Measurements from ENCODE around the gene SPARCL1. TPM values are rescaled to one million over a fixed set of nuclear protein-coding genes. Genes with fewer than 3 reads are reported as not detected.

Gene SPARCL1
- total and polyA plus RNA-seq, 2 donors (not counting 3 experiments of a cell fraction or from before 2014, with no cell fraction given): not detected

DNA sequence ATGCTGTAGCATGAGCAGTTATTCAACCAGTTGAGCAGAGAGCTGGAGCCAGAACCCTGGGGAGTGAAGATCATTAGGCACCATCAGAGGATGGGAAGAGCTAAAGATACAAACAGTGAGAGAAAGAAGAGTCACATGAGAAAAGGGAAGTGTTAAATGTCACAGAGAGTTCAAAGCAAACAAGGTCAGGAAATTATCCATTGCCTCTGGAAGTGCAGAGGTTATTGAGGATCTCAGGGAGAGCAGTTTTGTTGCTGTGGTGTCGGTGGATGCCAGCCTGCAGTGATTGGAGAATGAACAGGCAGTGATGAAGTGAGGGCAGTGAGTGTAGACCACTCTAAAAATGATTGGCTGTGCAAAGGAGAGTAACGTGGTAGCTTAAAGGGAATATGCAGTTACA lies 17.7 kb downstream of the SPARCL1 start:
- H3K79me2 ChIP-seq (ENCODE audit: control insufficient read depth, insufficient read depth, low read length): no peaks in the 10 kb centered on the region
- dilution Hi-C loops (cut with MboI; ENCODE audit: extremely low pct_ligation_motif_present, low sequenced_read_pairs): no loop called here
- H3K9me1 ChIP-seq (replicated peaks; ENCODE audit: control insufficient read depth, extremely low read depth, insufficient read depth, low read length): no peaks in the 10 kb centered on the region
- no peaks in the 10 kb centered on the region for H3K36me3 ChIP-seq (ENCODE audit: control insufficient read depth in 2 of 2, extremely low read depth in 1 of 2, insufficient read depth in 2 of 2, low read length in 2 of 2)
- BruUV-seq (replicated peaks): no TSS peak
- H2AFZ ChIP-seq (ENCODE audit: low read depth, low read length): no peak overlapping the region
- H3K4me2 ChIP-seq (ENCODE audit: insufficient read depth, low read length): no peak overlapping the region
- H3K9ac ChIP-seq (replicated peaks; ENCODE audit: extremely low read depth, insufficient read depth, low read length): no peak overlapping the region
- intact Hi-C loops (cut with micrococcal nuclease): no loop called here
- H3K27ac ChIP-seq (ENCODE audit: insufficient read depth, low read depth, low read length): no peak overlapping the region
- DNase-seq (ENCODE audit: low read depth, low spot score) (no peak), FAIRE-seq (peak; percentile 8)
- no peaks in the 10 kb centered on the region for H3K9me3 ChIP-seq (replicated peaks; ENCODE audit: control insufficient read depth, insufficient read depth, low read length)
- TF ChIP-seq MYC (IDR thresholded peaks at IDR 0.05; ENCODE audit: low read depth, low read length): no peak
- TF ChIP-seq FOS (IDR thresholded peaks at IDR 0.05; ENCODE audit: borderline replicate concordance, insufficient read depth, low read length): no peak
- TF ChIP-seq, protein P1, sequence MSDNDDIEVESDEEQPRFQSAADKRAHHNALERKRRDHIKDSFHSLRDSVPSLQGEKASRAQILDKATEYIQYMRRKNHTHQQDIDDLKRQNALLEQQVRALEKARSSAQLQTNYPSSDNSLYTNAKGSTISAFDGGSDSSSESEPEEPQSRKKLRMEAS (IDR thresholded peaks at IDR 0.05; ENCODE audit: insufficient read depth, insufficient read length): no peak
- TF ChIP-seq POLR2A (IDR thresholded peaks at IDR 0.05; ENCODE audit: low read depth, low read length): no peak
- TF ChIP-seq GATA2 (IDR thresholded peaks at IDR 0.05; ENCODE audit: insufficient read depth, insufficient read length, low read depth, low read length): no peak
- no peak for TF ChIP-seq POLR2AphosphoS5 (IDR thresholded peaks at IDR 0.05; ENCODE audit: insufficient read depth, low read depth, low read length)
- TF ChIP-seq JUN (IDR thresholded peaks at IDR 0.05; ENCODE audit: borderline replicate concordance, insufficient read depth, insufficient read length, low read depth): no peak
- no peak for TF ChIP-seq EZH2 (IDR thresholded peaks at IDR 0.05; ENCODE audit: borderline replicate concordance, low read depth, low read length, severe bottlenecking)
- no peak for TF ChIP-seq CTCF (IDR thresholded peaks at IDR 0.05; ENCODE audit: extremely low read depth in 1 of 2, insufficient read depth in 1 of 2, low read depth in 1 of 2, low read length in 2 of 2)
- H4K20me1 ChIP-seq (replicated peaks; ENCODE audit: control insufficient read depth, extremely low read depth, insufficient read depth, low read length): no peaks in the 10 kb centered on the region
- ChIA-PET POLR2A (no interaction called here), CTCF (interaction anchor here (1.2 to 1.8 kb wide), 2 partner anchors 9 to 14 kb away, joined by 3 to 5 read pairs; no protein-coding TSS in a partner anchor)
- peaks cover 0 to 3% of the 10 kb centered on the region in 2 experiments for H3K27me3 ChIP-seq (ENCODE audit: control insufficient read depth in 2 of 2, insufficient read depth in 2 of 2, low read length in 2 of 2)
- no peak overlapping the region for H3K4me3 ChIP-seq (replicated peaks in 1 of 3; ENCODE audit: insufficient read depth in 1 of 3, low read depth in 1 of 3, low read length in 3 of 3)
- H3K4me1 ChIP-seq (ENCODE audit: control insufficient read depth, extremely low read depth, insufficient read depth, low read length): no peaks in the 10 kb centered on the region

Measured in endothelial cell of umbilical vein (primary cell).